ENCODE data around the gene GRIP2.

Gene GRIP2

DNA sequence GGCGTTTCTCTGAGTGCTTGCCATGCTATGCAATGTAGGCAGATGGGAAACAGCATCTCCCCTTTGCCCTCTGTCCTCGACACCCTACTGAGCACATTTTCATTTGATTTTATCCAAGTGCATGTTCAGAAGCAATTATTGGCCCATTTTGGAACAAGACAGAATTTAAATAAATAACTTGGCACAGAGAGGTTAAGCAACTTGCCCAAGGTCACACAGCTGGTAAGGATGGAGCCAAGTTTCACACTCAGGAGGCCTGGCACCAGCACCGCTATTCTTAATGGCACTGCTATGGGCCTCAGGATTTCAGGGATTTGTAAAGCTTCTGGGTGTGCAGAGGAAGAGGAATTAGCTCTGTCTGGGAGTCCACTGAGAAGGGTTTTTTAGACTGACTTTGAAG, 2.5 kb upstream of the GRIP2 start:
- H3K9me3 ChIP-seq (ENCODE audit: control insufficient read depth, low read length): no peaks in the 10 kb centered on the region
- no peak for DNase-seq
- H3K27ac ChIP-seq (ENCODE audit: insufficient read depth, low read length, poor library complexity, severe bottlenecking): no peak overlapping the region
- H3K36me3 ChIP-seq (ENCODE audit: control insufficient read depth, insufficient read depth, low read length): no peaks in the 10 kb centered on the region
- H3K4me1 ChIP-seq (ENCODE audit: control insufficient read depth, insufficient read depth, low read length, poor library complexity, severe bottlenecking): no peaks in the 10 kb centered on the region
- H3K27me3 ChIP-seq (replicated peaks; ENCODE audit: control insufficient read depth, insufficient read depth, low read length, poor library complexity, severe bottlenecking): no peaks in the 10 kb centered on the region
- H3K4me3 ChIP-seq (ENCODE audit: insufficient read depth, low read depth, low read length, poor library complexity, severe bottlenecking): no peak overlapping the region

DNA sequence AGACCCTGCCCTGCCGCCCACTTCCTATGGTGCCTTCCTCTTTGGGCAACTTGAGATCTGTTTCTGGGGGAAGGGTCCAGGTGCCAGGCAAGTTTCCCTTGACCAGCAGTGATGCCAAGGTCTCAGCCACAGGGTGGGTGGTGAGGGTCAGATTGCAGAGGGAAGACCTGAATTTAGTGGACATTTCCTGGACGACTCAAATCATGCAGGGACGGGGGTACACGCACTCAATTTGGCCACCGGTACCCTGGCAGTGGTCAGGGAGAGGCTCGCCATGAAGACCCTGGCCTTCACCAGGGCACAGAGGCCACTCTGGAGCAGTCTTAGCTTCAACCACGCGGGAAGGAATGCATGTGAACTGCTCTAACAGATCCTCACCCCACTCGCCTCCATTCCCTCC, 1.5 kb upstream of the GRIP2 start:
- Histone ChIP-seq H3K9me3 (ENCODE audit: control insufficient read depth, low read length) (no peaks in the 10 kb centered on the region), H3K27me3 (replicated peaks; ENCODE audit: control insufficient read depth, insufficient read depth, low read length, poor library complexity, severe bottlenecking) (no peaks in the 10 kb centered on the region), H3K27ac (ENCODE audit: insufficient read depth, low read length, poor library complexity, severe bottlenecking) (no peak overlapping the region), H3K4me1 (ENCODE audit: control insufficient read depth, insufficient read depth, low read length, poor library complexity, severe bottlenecking) (no peaks in the 10 kb centered on the region), H3K4me3 (ENCODE audit: insufficient read depth, low read depth, low read length, poor library complexity, severe bottlenecking) (no peak overlapping the region), H3K36me3 (ENCODE audit: control insufficient read depth, insufficient read depth, low read length) (no peaks in the 10 kb centered on the region)
- no peak for DNase-seq

DNA sequence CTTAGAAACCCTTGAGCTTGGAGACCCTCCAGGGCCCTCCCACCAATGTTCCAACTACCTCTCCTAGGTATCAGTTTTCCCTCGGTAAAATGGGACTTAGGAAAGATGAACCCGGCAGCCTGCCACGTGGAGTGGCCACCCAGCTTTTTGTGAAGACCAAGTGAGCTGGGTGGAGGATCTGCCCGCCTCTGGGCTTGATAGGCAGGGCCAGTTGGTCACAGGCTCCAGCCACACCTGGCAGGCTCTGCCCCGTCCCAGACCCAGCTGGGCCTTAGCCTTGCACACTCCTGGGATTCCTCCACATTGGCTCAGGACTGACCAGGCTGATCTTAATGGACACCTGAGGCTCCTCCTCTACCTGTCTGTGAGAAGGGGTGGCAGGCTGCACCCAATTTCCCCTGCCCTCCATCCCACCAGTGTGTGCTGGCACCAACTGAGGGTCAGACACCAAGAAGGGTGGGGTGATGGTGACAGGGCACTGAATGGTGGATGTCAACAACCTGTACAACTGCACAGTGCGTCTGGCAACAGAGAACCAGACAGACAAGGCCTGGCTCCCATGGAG, 761 bp upstream of the GRIP2 start:
- Histone ChIP-seq H3K4me1 (ENCODE audit: control insufficient read depth, insufficient read depth, low read length, poor library complexity, severe bottlenecking) (no peaks in the 10 kb centered on the region), H3K9me3 (ENCODE audit: control insufficient read depth, low read length) (no peaks in the 10 kb centered on the region), H3K4me3 (ENCODE audit: insufficient read depth, low read depth, low read length, poor library complexity, severe bottlenecking) (no peak overlapping the region), H3K36me3 (ENCODE audit: control insufficient read depth, insufficient read depth, low read length) (no peaks in the 10 kb centered on the region), H3K27me3 (replicated peaks; ENCODE audit: control insufficient read depth, insufficient read depth, low read length, poor library complexity, severe bottlenecking) (no peaks in the 10 kb centered on the region), H3K27ac (ENCODE audit: insufficient read depth, low read length, poor library complexity, severe bottlenecking) (no peak overlapping the region)
- no peak for DNase-seq

DNA sequence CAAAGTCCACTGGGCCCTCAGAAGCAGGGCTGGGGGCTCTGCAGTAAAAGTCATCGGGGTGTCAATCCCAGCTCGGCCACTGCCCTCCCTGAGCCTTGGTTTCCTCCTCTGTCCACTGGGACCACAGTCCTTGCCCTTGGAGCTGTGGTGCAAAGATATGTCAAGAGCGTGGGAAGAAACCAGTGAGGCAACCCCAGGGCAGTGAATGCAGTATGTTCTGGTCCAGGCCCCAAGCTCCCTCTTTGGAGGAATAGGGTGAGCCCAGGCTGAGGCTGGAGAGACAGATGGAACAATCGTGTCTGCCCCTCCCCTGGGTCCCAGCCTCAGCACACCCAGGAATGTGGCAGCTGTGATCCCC, 779 bp downstream of the GRIP2 start:
- Histone ChIP-seq H3K27me3 (replicated peaks; ENCODE audit: control insufficient read depth, insufficient read depth, low read length, poor library complexity, severe bottlenecking) (no peaks in the 10 kb centered on the region), H3K36me3 (ENCODE audit: control insufficient read depth, insufficient read depth, low read length) (no peaks in the 10 kb centered on the region), H3K4me1 (ENCODE audit: control insufficient read depth, insufficient read depth, low read length, poor library complexity, severe bottlenecking) (no peaks in the 10 kb centered on the region), H3K27ac (ENCODE audit: insufficient read depth, low read length, poor library complexity, severe bottlenecking) (no peak overlapping the region), H3K9me3 (ENCODE audit: control insufficient read depth, low read length) (no peaks in the 10 kb centered on the region), H3K4me3 (ENCODE audit: insufficient read depth, low read depth, low read length, poor library complexity, severe bottlenecking) (no peak overlapping the region)
- DNase-seq: no peak

- no peaks in the 10 kb centered on the region for H3K27me3 ChIP-seq (replicated peaks; ENCODE audit: control insufficient read depth, insufficient read depth, low read length, poor library complexity, severe bottlenecking)
- H3K4me1 ChIP-seq (ENCODE audit: control insufficient read depth, insufficient read depth, low read length, poor library complexity, severe bottlenecking): no peaks in the 10 kb centered on the region
- no peaks in the 10 kb centered on the region for H3K36me3 ChIP-seq (ENCODE audit: control insufficient read depth, insufficient read depth, low read length)
- no peak overlapping the region for H3K4me3 ChIP-seq (ENCODE audit: insufficient read depth, low read depth, low read length, poor library complexity, severe bottlenecking)
- no peaks in the 10 kb centered on the region for H3K9me3 ChIP-seq (ENCODE audit: control insufficient read depth, low read length)
- DNase-seq: no peak
- no peak overlapping the region for H3K27ac ChIP-seq (ENCODE audit: insufficient read depth, low read length, poor library complexity, severe bottlenecking)
Measured at GRCh38 chr3:14538451-14539088, 1.6 kb downstream of the GRIP2 start.

DNA sequence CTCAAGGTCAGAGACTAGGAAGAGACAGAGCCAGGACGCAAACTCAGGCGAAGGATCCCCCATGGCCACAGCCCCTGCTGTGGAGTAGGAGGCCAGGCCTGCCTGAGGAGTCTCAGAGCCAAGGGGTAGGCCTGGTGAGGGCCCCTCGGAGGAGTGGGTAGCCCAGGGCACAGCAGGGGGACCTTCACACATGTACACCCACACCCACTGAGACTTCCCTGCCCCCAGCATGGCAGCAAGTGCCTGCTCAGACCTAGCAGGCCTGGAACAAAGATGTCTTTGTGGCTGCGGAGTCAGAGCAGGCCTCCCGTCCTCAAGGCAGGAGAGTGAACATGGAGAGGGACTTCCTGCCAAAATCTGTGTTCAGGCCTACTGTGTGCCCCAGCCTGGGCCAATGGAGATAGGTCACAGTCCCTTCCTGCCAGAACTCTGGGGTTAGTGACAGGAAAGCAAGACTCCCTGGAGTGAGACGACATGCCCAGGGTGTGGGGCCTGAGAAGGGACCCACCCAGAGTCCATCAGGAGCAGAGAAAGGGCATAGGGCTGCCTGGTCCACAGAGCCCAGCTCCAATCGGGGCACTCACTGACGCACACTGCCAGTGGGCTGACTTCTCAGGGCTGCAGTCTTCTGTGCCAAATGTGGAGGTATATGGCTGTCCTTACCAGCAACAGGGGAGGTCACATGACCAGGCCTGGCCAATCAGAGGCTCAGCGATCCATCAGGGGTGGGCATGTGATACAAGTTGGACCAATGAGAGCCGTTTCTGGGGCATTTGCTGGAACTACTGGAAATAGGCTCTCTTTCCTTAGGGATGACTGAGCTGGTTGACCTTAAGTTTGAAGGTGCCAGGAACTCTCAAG, 2.3 kb downstream of the GRIP2 start:
- DNase-seq: no peak
- no peaks in the 10 kb centered on the region for H3K4me1 ChIP-seq (ENCODE audit: control insufficient read depth, insufficient read depth, low read length, poor library complexity, severe bottlenecking)
- no peaks in the 10 kb centered on the region for H3K27me3 ChIP-seq (replicated peaks; ENCODE audit: control insufficient read depth, insufficient read depth, low read length, poor library complexity, severe bottlenecking)
- no peak overlapping the region for H3K4me3 ChIP-seq (ENCODE audit: insufficient read depth, low read depth, low read length, poor library complexity, severe bottlenecking)
- H3K9me3 ChIP-seq (ENCODE audit: control insufficient read depth, low read length): no peaks in the 10 kb centered on the region
- no peaks in the 10 kb centered on the region for H3K36me3 ChIP-seq (ENCODE audit: control insufficient read depth, insufficient read depth, low read length)
- H3K27ac ChIP-seq (ENCODE audit: insufficient read depth, low read length, poor library complexity, severe bottlenecking): no peak overlapping the region

DNA sequence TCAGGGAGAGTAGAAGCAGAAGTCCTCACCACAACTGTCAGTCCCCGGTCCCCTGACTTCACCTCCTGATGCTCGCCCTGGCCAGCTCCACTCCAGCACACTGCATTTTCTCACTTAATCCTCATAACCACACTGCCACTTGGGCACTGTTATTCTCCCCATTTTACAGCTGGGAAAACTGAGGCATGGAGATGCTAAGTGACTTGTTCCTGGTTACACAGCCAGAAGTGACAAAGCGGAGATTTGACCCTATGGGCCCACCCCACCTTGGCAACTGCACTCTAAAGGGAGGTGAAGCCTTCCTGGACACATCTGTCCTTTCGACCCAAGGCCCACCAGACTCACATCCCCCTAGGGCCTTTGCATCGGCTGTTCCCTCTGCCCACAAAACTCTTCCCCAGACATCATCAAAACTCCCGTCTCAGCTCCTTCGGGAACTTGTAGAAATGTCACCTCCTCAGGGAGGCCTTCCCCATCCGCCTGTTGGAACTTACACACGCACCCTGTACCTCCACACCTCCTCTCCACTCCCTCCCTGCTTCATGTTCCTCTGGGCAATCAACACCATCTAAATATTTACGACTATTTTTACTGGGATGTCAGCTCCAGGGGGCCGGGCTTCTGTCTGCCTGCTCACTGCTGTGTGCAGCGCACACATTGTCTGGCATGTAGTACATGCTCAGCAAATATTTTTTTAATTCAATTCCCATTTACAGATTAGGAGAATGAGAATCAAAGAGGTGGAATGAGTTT, 3.1 kb downstream of the GRIP2 start:
- Histone ChIP-seq H3K9me3 (ENCODE audit: control insufficient read depth, low read length) (no peaks in the 10 kb centered on the region), H3K36me3 (ENCODE audit: control insufficient read depth, insufficient read depth, low read length) (no peaks in the 10 kb centered on the region), H3K27me3 (replicated peaks; ENCODE audit: control insufficient read depth, insufficient read depth, low read length, poor library complexity, severe bottlenecking) (no peaks in the 10 kb centered on the region), H3K4me1 (ENCODE audit: control insufficient read depth, insufficient read depth, low read length, poor library complexity, severe bottlenecking) (no peaks in the 10 kb centered on the region), H3K27ac (ENCODE audit: insufficient read depth, low read length, poor library complexity, severe bottlenecking) (no peak overlapping the region), H3K4me3 (ENCODE audit: insufficient read depth, low read depth, low read length, poor library complexity, severe bottlenecking) (no peak overlapping the region)
- DNase-seq: no peak

DNA sequence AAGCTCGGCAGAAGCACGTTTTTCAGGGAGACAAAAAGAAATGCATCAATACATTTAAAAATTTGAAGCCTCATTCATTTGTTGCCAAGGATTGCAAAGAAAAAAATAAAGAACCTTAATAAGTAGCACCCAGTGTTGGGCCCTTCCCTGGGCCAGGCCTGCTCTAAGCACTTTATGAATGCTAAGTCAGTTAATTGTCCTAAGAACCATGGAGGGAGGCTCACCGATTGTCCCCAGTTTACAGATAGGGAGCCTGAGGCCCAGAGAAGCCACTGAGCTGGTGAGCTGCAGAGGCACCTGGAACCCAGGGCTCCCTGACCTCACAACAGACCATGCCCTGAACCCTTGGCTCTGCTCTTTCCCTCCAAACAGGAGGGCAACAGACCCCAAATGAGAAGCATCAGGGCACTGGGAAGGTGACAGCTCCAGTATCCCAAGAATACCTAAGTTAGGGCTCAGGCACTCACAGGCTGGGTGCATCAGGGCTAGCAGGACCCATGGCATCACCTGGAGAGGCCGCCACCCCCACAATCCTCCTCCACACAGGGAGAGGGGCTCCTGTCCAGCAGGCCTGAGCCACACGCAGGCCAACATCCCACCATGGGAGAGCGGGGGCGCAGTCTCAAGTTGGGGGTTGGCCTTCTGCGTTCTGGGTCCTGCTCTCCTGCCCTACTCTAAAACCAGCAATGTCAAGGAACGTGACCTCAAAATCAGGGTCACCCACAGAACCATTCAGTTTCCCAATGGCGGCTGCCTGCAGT, 3.9 kb downstream of the GRIP2 start:
- Histone ChIP-seq H3K27me3 (replicated peaks; ENCODE audit: control insufficient read depth, insufficient read depth, low read length, poor library complexity, severe bottlenecking) (no peaks in the 10 kb centered on the region), H3K36me3 (ENCODE audit: control insufficient read depth, insufficient read depth, low read length) (no peaks in the 10 kb centered on the region), H3K27ac (ENCODE audit: insufficient read depth, low read length, poor library complexity, severe bottlenecking) (no peak overlapping the region), H3K4me1 (ENCODE audit: control insufficient read depth, insufficient read depth, low read length, poor library complexity, severe bottlenecking) (no peaks in the 10 kb centered on the region), H3K4me3 (ENCODE audit: insufficient read depth, low read depth, low read length, poor library complexity, severe bottlenecking) (no peak overlapping the region), H3K9me3 (ENCODE audit: control insufficient read depth, low read length) (no peaks in the 10 kb centered on the region)
- DNase-seq: no peak

GRCh38 chr3:14535616-14536015, 4.5 kb downstream of the GRIP2 start:
- Histone ChIP-seq H3K9me3 (ENCODE audit: control insufficient read depth, low read length) (no peaks in the 10 kb centered on the region), H3K27ac (ENCODE audit: insufficient read depth, low read length, poor library complexity, severe bottlenecking) (no peak overlapping the region), H3K4me3 (ENCODE audit: insufficient read depth, low read depth, low read length, poor library complexity, severe bottlenecking) (no peak overlapping the region), H3K4me1 (ENCODE audit: control insufficient read depth, insufficient read depth, low read length, poor library complexity, severe bottlenecking) (no peaks in the 10 kb centered on the region), H3K36me3 (ENCODE audit: control insufficient read depth, insufficient read depth, low read length) (no peaks in the 10 kb centered on the region), H3K27me3 (replicated peaks; ENCODE audit: control insufficient read depth, insufficient read depth, low read length, poor library complexity, severe bottlenecking) (no peaks in the 10 kb centered on the region)
- no peak for DNase-seq
